ENCODE measurements around the gene GABRG3. TPM values are rescaled to one million over a fixed set of nuclear protein-coding genes. Genes with fewer than 3 reads are reported as not detected.

GABRG3 gene
- total RNA-seq, 1 donor: under 0.01 TPM

DNA sequence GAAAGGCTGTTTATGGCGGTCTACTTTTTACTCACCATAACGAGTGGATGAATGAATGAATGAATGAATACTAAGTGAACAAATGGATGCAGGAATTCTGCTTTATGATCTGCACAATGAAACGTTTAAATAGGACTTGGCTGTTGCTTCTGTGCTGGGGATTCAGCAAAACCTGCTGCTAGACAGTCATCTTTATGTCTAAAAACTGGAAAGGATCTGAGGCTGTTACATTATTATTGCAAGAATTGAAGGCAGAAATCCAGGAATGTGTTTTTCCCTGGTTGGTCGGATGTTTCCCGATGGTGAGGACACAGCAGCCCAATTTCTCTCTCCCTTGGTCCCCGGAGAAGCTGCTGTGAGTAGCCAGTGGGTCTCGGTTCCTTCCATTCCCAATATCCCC lies 94.2 kb downstream of the GABRG3 start:
- Histone ChIP-seq H3K27me3 (ENCODE audit: insufficient read depth, low read length) (no peaks in the 10 kb centered on the region), H3K4me3 (ENCODE audit: low read length) (no peak overlapping the region), H3K4me1 (ENCODE audit: insufficient read depth, low read length) (no peaks in the 10 kb centered on the region), H3K9me3 (ENCODE audit: low read depth, low read length) (no peaks in the 10 kb centered on the region)

DNA sequence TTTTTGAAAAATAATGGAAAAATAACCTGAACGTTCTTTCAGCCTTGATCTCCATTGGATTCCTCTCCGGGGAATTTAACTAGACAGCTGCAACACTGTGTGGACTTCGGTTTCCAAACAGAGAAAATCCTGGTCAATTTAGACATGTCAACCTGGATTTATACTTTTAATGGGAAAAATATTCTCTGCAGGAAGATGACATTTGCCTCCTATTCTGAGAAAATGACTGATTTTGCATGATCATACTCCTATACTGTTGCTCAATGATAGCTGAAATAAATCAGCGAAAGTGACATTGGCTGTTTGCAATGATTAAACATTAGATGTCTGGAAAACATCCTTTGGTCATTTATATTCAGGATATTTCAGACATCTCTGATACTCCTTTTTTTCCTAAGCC lies 94.8 kb downstream of the GABRG3 start:
- Histone ChIP-seq H3K27me3 (ENCODE audit: insufficient read depth, low read length) (no peaks in the 10 kb centered on the region), H3K9me3 (ENCODE audit: low read depth, low read length) (no peaks in the 10 kb centered on the region), H3K4me1 (ENCODE audit: insufficient read depth, low read length) (no peaks in the 10 kb centered on the region), H3K4me3 (ENCODE audit: low read length) (no peak overlapping the region)

GRCh38 chr15:27066446-27066845 lies 95.5 kb downstream of the GABRG3 start:
- Histone ChIP-seq H3K9me3 (ENCODE audit: low read depth, low read length) (no peaks in the 10 kb centered on the region), H3K4me1 (ENCODE audit: insufficient read depth, low read length) (no peaks in the 10 kb centered on the region), H3K27me3 (ENCODE audit: insufficient read depth, low read length) (no peaks in the 10 kb centered on the region), H3K4me3 (ENCODE audit: low read length) (no peak overlapping the region)

- H3K4me1 ChIP-seq (ENCODE audit: insufficient read depth, low read length): no peaks in the 10 kb centered on the region
- H3K27me3 ChIP-seq (ENCODE audit: insufficient read depth, low read length): no peaks in the 10 kb centered on the region
- H3K4me3 ChIP-seq (ENCODE audit: low read length): no peak overlapping the region
- no peaks in the 10 kb centered on the region for H3K9me3 ChIP-seq (ENCODE audit: low read depth, low read length)
Measured at GRCh38 chr15:27067175-27067574, 96.2 kb downstream of the GABRG3 start.

GRCh38 chr15:27070841-27071240 lies 99.9 kb downstream of the GABRG3 start:
- Histone ChIP-seq H3K4me3 (ENCODE audit: low read length) (no peak overlapping the region), H3K4me1 (ENCODE audit: insufficient read depth, low read length) (no peaks in the 10 kb centered on the region), H3K9me3 (ENCODE audit: low read depth, low read length) (no peaks in the 10 kb centered on the region), H3K27me3 (ENCODE audit: insufficient read depth, low read length) (no peaks in the 10 kb centered on the region)

- Histone ChIP-seq H3K4me3 (ENCODE audit: low read length) (no peak overlapping the region), H3K27me3 (ENCODE audit: insufficient read depth, low read length) (no peaks in the 10 kb centered on the region), H3K4me1 (ENCODE audit: insufficient read depth, low read length) (no peaks in the 10 kb centered on the region), H3K9me3 (ENCODE audit: low read depth, low read length) (no peaks in the 10 kb centered on the region)
Measured at GRCh38 chr15:27074179-27074578, 103.2 kb downstream of the GABRG3 start.

- no peak overlapping the region for H3K4me3 ChIP-seq (ENCODE audit: low read length)
- H3K27me3 ChIP-seq (ENCODE audit: insufficient read depth, low read length): no peaks in the 10 kb centered on the region
- H3K9me3 ChIP-seq (ENCODE audit: low read depth, low read length): no peaks in the 10 kb centered on the region
Measured at GRCh38 chr15:27077790-27078189, 106.8 kb downstream of the GABRG3 start.

DNA sequence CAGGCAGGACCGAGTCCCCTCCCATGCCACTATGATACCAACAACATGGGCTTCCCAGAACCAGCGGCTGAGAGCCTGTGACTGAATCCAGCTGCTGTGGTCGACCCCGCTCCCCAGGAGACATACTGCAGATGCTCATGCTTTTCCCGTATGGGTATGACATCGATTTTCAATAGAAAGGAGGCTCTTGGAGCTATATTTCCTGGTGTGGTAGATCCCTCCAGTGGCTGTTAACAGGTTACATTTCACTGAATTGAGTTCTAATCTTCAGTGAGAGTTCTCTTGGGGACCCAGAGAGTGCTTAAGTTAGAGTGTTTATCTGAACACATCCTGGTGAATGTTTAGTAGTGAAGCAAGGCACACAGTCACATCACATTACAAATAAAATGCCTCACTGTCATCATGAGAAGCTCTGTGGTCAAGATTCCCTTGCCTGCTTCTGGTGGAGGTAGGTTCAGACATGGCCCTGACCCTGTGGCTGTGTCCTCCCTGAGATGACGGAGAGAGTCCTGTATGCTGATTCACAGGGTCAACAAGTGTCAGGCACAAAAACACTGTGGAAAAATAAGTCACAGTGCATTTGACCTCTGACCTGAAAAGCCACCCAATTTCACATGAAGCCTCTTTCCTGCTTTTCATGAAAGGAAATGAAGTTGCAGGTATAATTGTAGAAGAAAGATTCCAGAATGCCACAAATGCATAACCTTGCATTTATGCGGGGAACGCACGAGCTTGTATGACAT lies 110.9 kb downstream of the GABRG3 start:
- Histone ChIP-seq H3K27me3 (ENCODE audit: insufficient read depth, low read length) (no peaks in the 10 kb centered on the region), H3K9me3 (ENCODE audit: low read depth, low read length) (no peaks in the 10 kb centered on the region), H3K4me3 (ENCODE audit: low read length) (no peak overlapping the region), H3K4me1 (ENCODE audit: insufficient read depth, low read length) (no peaks in the 10 kb centered on the region)

More at GRCh38 chr15:27077790-27078189, 106.8 kb downstream of the GABRG3 start:
- H3K4me1 ChIP-seq (ENCODE audit: insufficient read depth, low read length): no peaks in the 10 kb centered on the region

DNA sequence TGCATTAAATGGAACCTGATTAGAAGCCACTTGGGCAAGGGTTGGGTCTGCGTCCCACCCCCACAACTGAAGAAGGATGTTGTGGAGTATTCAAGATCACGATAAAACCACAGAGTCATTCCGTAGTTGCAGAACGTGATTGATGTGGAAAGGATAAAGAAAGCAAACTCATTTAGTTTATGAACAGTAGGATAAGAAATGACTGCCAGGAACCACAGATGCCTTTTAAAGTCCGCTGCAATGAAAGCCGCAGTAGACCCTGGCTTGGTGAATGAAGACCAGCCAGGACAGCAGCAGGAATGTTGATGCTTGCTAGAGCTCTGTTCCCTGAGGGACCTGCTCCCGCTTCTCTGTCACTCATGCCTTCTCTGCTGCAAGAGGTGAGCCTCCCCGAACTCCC lies 111.5 kb downstream of the GABRG3 start:
- Histone ChIP-seq H3K4me1 (ENCODE audit: insufficient read depth, low read length) (no peaks in the 10 kb centered on the region), H3K9me3 (ENCODE audit: low read depth, low read length) (no peaks in the 10 kb centered on the region), H3K27me3 (ENCODE audit: insufficient read depth, low read length) (no peaks in the 10 kb centered on the region), H3K4me3 (ENCODE audit: low read length) (no peak overlapping the region)

GRCh38 chr15:27084844-27085243 lies 113.9 kb downstream of the GABRG3 start:
- no peaks in the 10 kb centered on the region for H3K27me3 ChIP-seq (ENCODE audit: insufficient read depth, low read length)
- H3K9me3 ChIP-seq (ENCODE audit: low read depth, low read length): no peaks in the 10 kb centered on the region
- H3K4me1 ChIP-seq (ENCODE audit: insufficient read depth, low read length): no peaks in the 10 kb centered on the region
- no peak overlapping the region for H3K4me3 ChIP-seq (ENCODE audit: low read length)

- no peaks in the 10 kb centered on the region for H3K9me3 ChIP-seq (ENCODE audit: low read depth, low read length)
- H3K4me3 ChIP-seq (ENCODE audit: low read length): no peak overlapping the region
- H3K27me3 ChIP-seq (ENCODE audit: insufficient read depth, low read length): no peaks in the 10 kb centered on the region
- no peaks in the 10 kb centered on the region for H3K4me1 ChIP-seq (ENCODE audit: insufficient read depth, low read length)
Measured at GRCh38 chr15:27086149-27086548, 115.2 kb downstream of the GABRG3 start.

DNA sequence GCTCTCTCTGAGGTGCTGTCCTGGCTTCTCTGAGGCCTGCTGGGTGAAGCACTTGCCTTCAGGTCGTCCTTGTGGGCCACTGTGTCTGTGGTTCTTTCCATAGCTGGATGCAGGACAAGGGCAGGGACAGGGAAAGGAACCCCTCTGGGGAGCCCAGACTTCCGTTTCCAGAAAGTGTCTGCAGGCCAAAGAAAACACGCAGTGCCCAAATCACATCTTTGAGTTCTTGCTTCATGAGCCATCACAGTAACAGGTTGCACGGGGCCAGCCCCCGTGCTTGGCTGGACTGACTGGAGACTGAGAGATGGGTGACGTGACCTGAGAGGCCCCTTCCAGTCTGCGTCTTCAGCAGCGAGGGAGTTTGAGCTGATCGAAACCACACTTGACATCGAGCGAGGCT lies 115.8 kb downstream of the GABRG3 start:
- Histone ChIP-seq H3K4me3 (ENCODE audit: low read length) (no peak overlapping the region), H3K9me3 (ENCODE audit: low read depth, low read length) (no peaks in the 10 kb centered on the region), H3K4me1 (ENCODE audit: insufficient read depth, low read length) (no peaks in the 10 kb centered on the region), H3K27me3 (ENCODE audit: insufficient read depth, low read length) (no peaks in the 10 kb centered on the region)

- Histone ChIP-seq H3K4me3 (ENCODE audit: low read length) (no peak overlapping the region), H3K9me3 (ENCODE audit: low read depth, low read length) (no peaks in the 10 kb centered on the region), H3K27me3 (ENCODE audit: insufficient read depth, low read length) (no peaks in the 10 kb centered on the region), H3K4me1 (ENCODE audit: insufficient read depth, low read length) (no peaks in the 10 kb centered on the region)
Measured at GRCh38 chr15:27087651-27088583, 116.9 kb downstream of the GABRG3 start.

GRCh38 chr15:27088584-27089232 lies 117.7 kb downstream of the GABRG3 start:
- Histone ChIP-seq H3K4me1 (ENCODE audit: insufficient read depth, low read length) (no peaks in the 10 kb centered on the region), H3K4me3 (ENCODE audit: low read length) (no peak overlapping the region), H3K27me3 (ENCODE audit: insufficient read depth, low read length) (no peaks in the 10 kb centered on the region), H3K9me3 (ENCODE audit: low read depth, low read length) (no peaks in the 10 kb centered on the region)

GRCh38 chr15:27089233-27089586 lies 118.2 kb downstream of the GABRG3 start:
- no peak overlapping the region for H3K4me3 ChIP-seq (ENCODE audit: low read length)
- no peaks in the 10 kb centered on the region for H3K4me1 ChIP-seq (ENCODE audit: insufficient read depth, low read length)
- H3K27me3 ChIP-seq (ENCODE audit: insufficient read depth, low read length): no peaks in the 10 kb centered on the region
- no peaks in the 10 kb centered on the region for H3K9me3 ChIP-seq (ENCODE audit: low read depth, low read length)
